GM12891 (cell line): Measurements from ENCODE around the gene HOXB1.

Experiments used
- POLR2A ChIP-seq: IDR thresholded peaks from 2 replicates; pipeline ENCODE4 v1.6.1; 2011; ENCODE audit warnings: low read depth, low read length, control low read depth
- POLR2AphosphoS5 ChIP-seq: IDR thresholded peaks from 2 replicates; pipeline ENCODE4 v1.6.1; 2011; ENCODE audit warnings: low read depth, low read length, control low read depth
- TAF1 ChIP-seq: IDR thresholded peaks from 2 replicates; pipeline ENCODE4 v1.6.1; 2011; ENCODE audit warnings: low read depth, low read length, control low read depth

DNA sequence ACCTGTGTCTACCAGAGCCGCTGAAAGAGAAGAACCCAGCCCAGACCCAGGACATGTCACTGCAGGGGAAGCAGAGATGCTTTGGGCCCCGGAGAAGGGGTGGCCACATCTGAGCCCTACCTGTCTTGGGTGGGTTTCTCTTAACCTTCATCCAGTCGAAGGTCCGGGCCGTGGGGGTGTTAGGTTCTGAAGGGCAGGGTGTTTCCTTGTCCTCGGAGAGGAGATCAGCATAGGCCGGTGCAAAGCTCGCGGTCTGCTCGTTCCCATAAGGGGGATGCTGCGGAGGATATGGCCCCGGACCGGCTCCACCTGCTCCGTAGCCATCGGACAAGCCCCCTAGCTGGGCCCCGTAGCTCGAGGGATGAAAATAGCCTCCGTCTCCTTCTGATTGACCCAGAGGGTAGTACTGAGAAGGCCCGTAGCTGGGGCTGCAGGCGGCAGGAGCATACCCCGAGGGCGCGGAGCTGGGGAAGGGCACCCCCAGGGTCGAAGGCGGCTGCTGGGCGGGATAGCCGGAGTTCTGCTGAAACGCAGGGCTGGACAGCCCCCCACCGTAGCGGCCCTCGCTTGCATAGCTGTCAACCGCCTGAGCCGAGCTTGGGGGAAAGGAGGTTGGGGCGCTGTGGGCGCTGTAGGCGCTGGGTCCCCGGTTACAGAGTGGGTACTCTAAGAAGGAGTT, 464 bp downstream of the HOXB1 start:
- TF ChIP-seq POLR2A (no peak), POLR2AphosphoS5 (no peak), TAF1 (no peak)
